Activated CD8-positive, alpha-beta memory T cell treated with anti-CD3 and anti-CD28 coated beads for 24 hours (primary cell): ENCODE data around the gene DIP2A.
A peak's percentile ranks its signal among the peaks of the same experiment; 100 is the strongest.
"Not testable (repeated sequence)": the region's sequence is repeated elsewhere in the genome, so short reads cannot be mapped to it uniquely, and the experiment has no call there.

Source experiments
- DNase-seq: peaks from one replicate; pipeline ENCODE4 v3.0.0-alpha.2; 2020

Gene DIP2A

GRCh38 chr21:46559291-46559983 is 100.7 kb downstream of the DIP2A start:
- DNase-seq = peak; percentile 89

- peak; percentile 61 for DNase-seq
Measured at GRCh38 chr21:46560568-46561444, 102.1 kb downstream of the DIP2A start.

GRCh38 chr21:46561445-46562090 is 102.9 kb downstream of the DIP2A start:
- peak; percentile 67 for DNase-seq

- no peak for DNase-seq
Measured at GRCh38 chr21:46562472-46562871, 103.8 kb downstream of the DIP2A start.

GRCh38 chr21:46562964-46563607 is 104.4 kb downstream of the DIP2A start:
- no peak for DNase-seq

GRCh38 chr21:46564391-46564790 is 105.7 kb downstream of the DIP2A start:
- DNase-seq = no peak

GRCh38 chr21:46567348-46567747 is 108.7 kb downstream of the DIP2A start:
- DNase-seq = no peak

GRCh38 chr21:46568562-46568961 is 109.9 kb downstream of the DIP2A start:
- no peak for DNase-seq

GRCh38 chr21:46569081-46569480 is 110.4 kb downstream of the DIP2A start:
- no peak for DNase-seq

GRCh38 chr21:46570119-46570518 is 111.4 kb downstream of the DIP2A start:
- DNase-seq = no peak

GRCh38 chr21:46570631-46571030 is 111.9 kb downstream of the DIP2A start:
- no peak for DNase-seq

GRCh38 chr21:46572850-46573249 is 114.2 kb downstream of the DIP2A start:
- no peak for DNase-seq

- not testable (repeated sequence) for DNase-seq
Measured at GRCh38 chr21:46577786-46578185, 119.1 kb downstream of the DIP2A start.

GRCh38 chr21:46579394-46579793 is 120.7 kb downstream of the DIP2A start:
- not testable (repeated sequence) for DNase-seq

GRCh38 chr21:46581780-46582307 is 123.2 kb downstream of the DIP2A start:
- DNase-seq = no peak

GRCh38 chr21:46585191-46585953 is 126.7 kb downstream of the DIP2A start:
- no peak for DNase-seq

GRCh38 chr21:46594276-46594675 is 135.6 kb downstream of the DIP2A start:
- DNase-seq = no peak

- no peak for DNase-seq
Measured at GRCh38 chr21:46596201-46596600, 137.5 kb downstream of the DIP2A start.

- DNase-seq = no peak
Measured at GRCh38 chr21:46597031-46597430, 138.3 kb downstream of the DIP2A start.

GRCh38 chr21:46597896-46598343 is 139.2 kb downstream of the DIP2A start:
- DNase-seq = no peak

- DNase-seq = no peak
Measured at GRCh38 chr21:46598581-46599572, 140.2 kb downstream of the DIP2A start.
